SK-N-SH (cell line): ENCODE data around the gene JAG2. TPM values are rescaled to one million over a fixed set of nuclear protein-coding genes. Genes with fewer than 3 reads are reported as not detected.

Source experiments
- CTCF ChIA-PET: fragments of 300-600, 350-600 bp; formaldehyde crosslinking; extraction: SDS; loops from one replicate; lab custom pipeline; 2021; lab: Yijun Ruan, JAX
- POLR2A ChIA-PET: fragments of 350-600 bp; sonication (Branson Sonifier 250); formaldehyde crosslinking; extraction: SDS; loops from one replicate; lab custom pipeline; 2020; ENCODE audit warnings: antibody characterized with exemption, inconsistent platforms; lab: Yijun Ruan, JAX
- DNase-seq: peaks from one replicate; pipeline ENCODE4 v3.0.0; 2012
- H2AFZ ChIP-seq: fragments of 200-600 bp; sonication (generic); 2 replicates; pipeline ENCODE4 v1.8.1; 2016; ENCODE audit warnings: antibody characterized with exemption, mild to moderate bottlenecking, low read depth
- H3F3A ChIP-seq: fragments of 200-600 bp; sonication (generic); replicated peaks from 2 replicates; pipeline ENCODE3; 2016; ENCODE audit warnings: antibody characterized with exemption, mild to moderate bottlenecking; ENCODE audit not compliant: insufficient read depth
- H3K27ac ChIP-seq, 2 experiments: fragments of 200-500 bp in 1 of 2; fragments of 200-600 bp in 1 of 2; sonication (Bioruptor generic) in 1 of 2; sonication (generic), shearing (Covaris generic) in 1 of 2; 2 replicates each; pipeline versions ENCODE4 v1.5.1 to v1.6.1; 2014 to 2016; ENCODE audit warnings: low read depth in 2 of 2, inconsistent platforms in 1 of 2, low read length in 1 of 2, mild to moderate bottlenecking in 1 of 2, mixed read lengths in 1 of 2
- H3K27me3 ChIP-seq: fragments of 200-600 bp; sonication (generic), shearing (Covaris generic); 2 replicates; pipeline ENCODE4 v1.6.1; 2016; ENCODE audit warnings: mixed run types; ENCODE audit not compliant: insufficient read depth
- H3K36me3 ChIP-seq, 2 experiments: fragments of 200-500 bp in 1 of 2; fragments of 200-600 bp in 1 of 2; sonication (Bioruptor generic) in 1 of 2; sonication (generic) in 1 of 2; replicated peaks in 1 of 2; 2 replicates each; pipeline versions ENCODE3 to v1.5.1; 2014 to 2016; ENCODE audit warnings: low read length in 1 of 2, mild to moderate bottlenecking in 1 of 2; ENCODE audit not compliant: insufficient read depth in 2 of 2, control insufficient read depth in 1 of 2
- H3K4me1 ChIP-seq, 2 experiments: fragments of 200-500 bp in 1 of 2; fragments of 200-600 bp in 1 of 2; sonication (Bioruptor generic) in 1 of 2; sonication (generic), shearing (Covaris generic) in 1 of 2; 2 replicates each; pipeline versions ENCODE4 v1.5.1 to v1.6.1; 2014 to 2016; ENCODE audit warnings: low read depth in 1 of 2, low read length in 1 of 2, mixed run types in 1 of 2; ENCODE audit not compliant: insufficient read depth in 2 of 2, control insufficient read depth in 1 of 2
- H3K4me2 ChIP-seq: fragments of 200-600 bp; sonication (generic), shearing (Covaris generic); 2 replicates; pipeline ENCODE4 v1.6.1; 2017; ENCODE audit warnings: mixed run types
- H3K4me3 ChIP-seq, 2 experiments: fragments of 200-500 bp in 1 of 2; fragments of 200-600 bp in 1 of 2; sonication (Bioruptor generic) in 1 of 2; sonication (generic), shearing (Covaris generic) in 1 of 2; 2 replicates each; pipeline versions ENCODE4 v1.5.1 to v1.8.1; 2014 to 2016; ENCODE audit warnings: low read depth in 2 of 2, inconsistent platforms in 1 of 2, low read length in 1 of 2, mild to moderate bottlenecking in 1 of 2, mixed read lengths in 1 of 2, moderate library complexity in 1 of 2
- H3K79me2 ChIP-seq: fragments of 200-600 bp; sonication (generic); 2 replicates; pipeline ENCODE4 v1.8.1; 2017; ENCODE audit warnings: mild to moderate bottlenecking; ENCODE audit not compliant: insufficient read depth
- H3K9ac ChIP-seq: fragments of 200-600 bp; sonication (generic); 2 replicates; pipeline ENCODE4 v1.6.1; 2017; ENCODE audit warnings: mixed run types
- H3K9me2 ChIP-seq: fragments of 200-600 bp; sonication (generic); 2 replicates; pipeline ENCODE4 v1.6.1; 2017; ENCODE audit warnings: mixed run types
- H3K9me3 ChIP-seq: fragments of 200-600 bp; sonication (generic); 2 replicates; pipeline ENCODE4 v1.6.1; 2017; ENCODE audit warnings: mixed run types, mild to moderate bottlenecking, moderate library complexity
- H4K20me1 ChIP-seq: fragments of 200-600 bp; sonication (generic); 2 replicates; pipeline ENCODE4 v1.6.1; 2017; ENCODE audit warnings: mild to moderate bottlenecking, mixed run types; ENCODE audit not compliant: insufficient read depth
- EP300 ChIP-seq, 2 experiments: IDR thresholded peaks; 2 replicates each; pipeline versions ENCODE4 v1.4.0 to v1.6.1; 2012; ENCODE audit warnings: borderline replicate concordance in 1 of 2, low read depth in 1 of 2, low read length in 1 of 2
- FOSL2 ChIP-seq: IDR thresholded peaks from 2 replicates; pipeline ENCODE4 v1.4.0; 2012; ENCODE audit warnings: low read depth, mild to moderate bottlenecking, moderate library complexity, borderline replicate concordance
- GABPA ChIP-seq: IDR thresholded peaks from 2 replicates; pipeline ENCODE4 v1.4.0; 2012; ENCODE audit warnings: low read depth, mild to moderate bottlenecking
- JUND ChIP-seq: IDR thresholded peaks from 2 replicates; pipeline ENCODE4 v1.4.0; 2012
- POLR2AphosphoS5 ChIP-seq: IDR thresholded peaks from 2 replicates; pipeline ENCODE4 v1.6.1; 2012; ENCODE audit warnings: low read depth, low read length
- RFX5 ChIP-seq: IDR thresholded peaks from 2 replicates; pipeline ENCODE4 v1.6.1; 2012; ENCODE audit warnings: mild to moderate bottlenecking, improper control_type of control experiment, low read length
- RXRA ChIP-seq: IDR thresholded peaks from 2 replicates; pipeline ENCODE4 v1.4.0; 2012; ENCODE audit warnings: low read depth, mild to moderate bottlenecking, borderline replicate concordance
- SMC3 ChIP-seq: IDR thresholded peaks from 2 replicates; pipeline ENCODE4 v1.6.1; 2012; ENCODE audit warnings: low read depth, low read length, improper control_type of control experiment
- YY1 ChIP-seq: IDR thresholded peaks from 2 replicates; pipeline ENCODE4 v1.4.0; 2012; ENCODE audit warnings: low read depth, mild to moderate bottlenecking
- WGBS: methylation state at CpG from one replicate; pipeline ENCODE4 v1.1.6; 2017; ENCODE audit warnings: low lambda C conversion rate; 5-methylcytosine and 5-hydroxymethylcytosine counted together
- polyA plus RNA-seq, 3 experiments: library from polyadenylated mRNA; depleted of rRNA; stranded (reverse); fragments of >200 nt; gene quantifications; 2 replicates each; pipeline ENCODE4 v1.2.3, GENCODE V29; 2012
- TF ChIP-seq, protein P1 (sequence below): IDR thresholded peaks from 2 replicates; pipeline ENCODE4 v1.6.1; 2012; ENCODE audit warnings: mild to moderate bottlenecking, low read depth, low read length, moderate library complexity
- TF ChIP-seq, protein P2 (sequence below): fragments of 200-600 bp; sonication (generic); IDR thresholded peaks from 2 replicates; pipeline ENCODE4 v1.6.1; 2017; ENCODE audit warnings: antibody characterized with exemption, mild to moderate bottlenecking, moderate library complexity
- TF ChIP-seq, protein P3 (sequence below): IDR thresholded peaks from 2 replicates; pipeline ENCODE4 v1.4.0; 2012; ENCODE audit warnings: low read depth
- TF ChIP-seq, protein P4 (sequence below): IDR thresholded peaks from 2 replicates; pipeline ENCODE4; 2012

JAG2 gene
- polyA plus RNA-seq, 1 of the 3 experiments (the other 2 are of a cell fraction), result 1.7 TPM

DNA sequence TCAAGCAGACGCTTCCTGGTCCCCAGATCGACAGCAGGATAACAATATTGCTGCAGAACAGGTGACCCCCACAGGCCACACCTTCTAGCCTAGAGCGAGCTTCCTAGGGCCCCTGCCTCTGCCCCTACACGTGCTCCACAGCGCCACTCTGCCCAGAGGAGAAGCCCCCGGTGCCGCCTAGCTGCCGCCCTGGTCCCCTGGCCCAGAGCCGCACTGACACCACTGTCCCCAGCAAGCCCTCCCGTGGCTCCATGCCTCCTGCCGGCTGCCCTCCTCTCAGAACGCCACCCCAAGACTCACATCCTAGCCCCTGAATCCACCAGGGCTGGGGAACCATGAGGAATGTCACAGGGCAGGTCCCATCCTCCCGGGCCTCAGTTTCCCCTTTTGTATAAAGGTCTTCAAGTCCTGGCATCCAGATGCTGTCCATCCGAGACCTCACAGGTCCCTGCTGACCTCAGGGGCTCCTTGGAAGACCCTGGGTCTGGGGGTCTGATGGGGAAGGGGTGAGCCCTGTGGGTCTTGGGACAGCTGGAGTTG, 31.0 kb downstream of the JAG2 start:
- Histone ChIP-seq H3K27me3 (no peaks in the 10 kb centered on the region), H3K9ac (no peak overlapping the region), H3K9me2 (no peaks in the 10 kb centered on the region)
- TF ChIP-seq, protein P1, sequence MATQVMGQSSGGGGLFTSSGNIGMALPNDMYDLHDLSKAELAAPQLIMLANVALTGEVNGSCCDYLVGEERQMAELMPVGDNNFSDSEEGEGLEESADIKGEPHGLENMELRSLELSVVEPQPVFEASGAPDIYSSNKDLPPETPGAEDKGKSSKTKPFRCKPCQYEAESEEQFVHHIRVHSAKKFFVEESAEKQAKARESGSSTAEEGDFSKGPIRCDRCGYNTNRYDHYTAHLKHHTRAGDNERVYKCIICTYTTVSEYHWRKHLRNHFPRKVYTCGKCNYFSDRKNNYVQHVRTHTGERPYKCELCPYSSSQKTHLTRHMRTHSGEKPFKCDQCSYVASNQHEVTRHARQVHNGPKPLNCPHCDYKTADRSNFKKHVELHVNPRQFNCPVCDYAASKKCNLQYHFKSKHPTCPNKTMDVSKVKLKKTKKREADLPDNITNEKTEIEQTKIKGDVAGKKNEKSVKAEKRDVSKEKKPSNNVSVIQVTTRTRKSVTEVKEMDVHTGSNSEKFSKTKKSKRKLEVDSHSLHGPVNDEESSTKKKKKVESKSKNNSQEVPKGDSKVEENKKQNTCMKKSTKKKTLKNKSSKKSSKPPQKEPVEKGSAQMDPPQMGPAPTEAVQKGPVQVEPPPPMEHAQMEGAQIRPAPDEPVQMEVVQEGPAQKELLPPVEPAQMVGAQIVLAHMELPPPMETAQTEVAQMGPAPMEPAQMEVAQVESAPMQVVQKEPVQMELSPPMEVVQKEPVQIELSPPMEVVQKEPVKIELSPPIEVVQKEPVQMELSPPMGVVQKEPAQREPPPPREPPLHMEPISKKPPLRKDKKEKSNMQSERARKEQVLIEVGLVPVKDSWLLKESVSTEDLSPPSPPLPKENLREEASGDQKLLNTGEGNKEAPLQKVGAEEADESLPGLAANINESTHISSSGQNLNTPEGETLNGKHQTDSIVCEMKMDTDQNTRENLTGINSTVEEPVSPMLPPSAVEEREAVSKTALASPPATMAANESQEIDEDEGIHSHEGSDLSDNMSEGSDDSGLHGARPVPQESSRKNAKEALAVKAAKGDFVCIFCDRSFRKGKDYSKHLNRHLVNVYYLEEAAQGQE, result no peak
- TF ChIP-seq, protein P2, sequence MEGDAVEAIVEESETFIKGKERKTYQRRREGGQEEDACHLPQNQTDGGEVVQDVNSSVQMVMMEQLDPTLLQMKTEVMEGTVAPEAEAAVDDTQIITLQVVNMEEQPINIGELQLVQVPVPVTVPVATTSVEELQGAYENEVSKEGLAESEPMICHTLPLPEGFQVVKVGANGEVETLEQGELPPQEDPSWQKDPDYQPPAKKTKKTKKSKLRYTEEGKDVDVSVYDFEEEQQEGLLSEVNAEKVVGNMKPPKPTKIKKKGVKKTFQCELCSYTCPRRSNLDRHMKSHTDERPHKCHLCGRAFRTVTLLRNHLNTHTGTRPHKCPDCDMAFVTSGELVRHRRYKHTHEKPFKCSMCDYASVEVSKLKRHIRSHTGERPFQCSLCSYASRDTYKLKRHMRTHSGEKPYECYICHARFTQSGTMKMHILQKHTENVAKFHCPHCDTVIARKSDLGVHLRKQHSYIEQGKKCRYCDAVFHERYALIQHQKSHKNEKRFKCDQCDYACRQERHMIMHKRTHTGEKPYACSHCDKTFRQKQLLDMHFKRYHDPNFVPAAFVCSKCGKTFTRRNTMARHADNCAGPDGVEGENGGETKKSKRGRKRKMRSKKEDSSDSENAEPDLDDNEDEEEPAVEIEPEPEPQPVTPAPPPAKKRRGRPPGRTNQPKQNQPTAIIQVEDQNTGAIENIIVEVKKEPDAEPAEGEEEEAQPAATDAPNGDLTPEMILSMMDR, result no peak
- TF ChIP-seq JUND (no peak), SMC3 (no peak), POLR2AphosphoS5 (no peak)
- TF ChIP-seq, protein P3, sequence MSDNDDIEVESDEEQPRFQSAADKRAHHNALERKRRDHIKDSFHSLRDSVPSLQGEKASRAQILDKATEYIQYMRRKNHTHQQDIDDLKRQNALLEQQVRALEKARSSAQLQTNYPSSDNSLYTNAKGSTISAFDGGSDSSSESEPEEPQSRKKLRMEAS, result no peak
- TF ChIP-seq, all 33 proteins: peak for 0
- no peak for DNase-seq
- POLR2A ChIA-PET, result no interaction called here
- H3K36me3 ChIP-seq, result no peaks in the 10 kb centered on the region
- CTCF ChIA-PET, result no interaction called here
- no peak overlapping the region for H2AFZ ChIP-seq
- H3K27ac ChIP-seq, result no peak overlapping the region
- no peak overlapping the region for H3K4me3 ChIP-seq
- 70% methylated on average over 5 of the region's 14 CpGs for WGBS
- no peak overlapping the region for H3K4me2 ChIP-seq
- no peaks in the 10 kb centered on the region for H3F3A ChIP-seq
- H3K79me2 ChIP-seq, result no peaks in the 10 kb centered on the region
- no peaks in the 10 kb centered on the region for H4K20me1 ChIP-seq
- no peaks in the 10 kb centered on the region for H3K4me1 ChIP-seq
- H3K9me3 ChIP-seq, result no peaks in the 10 kb centered on the region

DNA sequence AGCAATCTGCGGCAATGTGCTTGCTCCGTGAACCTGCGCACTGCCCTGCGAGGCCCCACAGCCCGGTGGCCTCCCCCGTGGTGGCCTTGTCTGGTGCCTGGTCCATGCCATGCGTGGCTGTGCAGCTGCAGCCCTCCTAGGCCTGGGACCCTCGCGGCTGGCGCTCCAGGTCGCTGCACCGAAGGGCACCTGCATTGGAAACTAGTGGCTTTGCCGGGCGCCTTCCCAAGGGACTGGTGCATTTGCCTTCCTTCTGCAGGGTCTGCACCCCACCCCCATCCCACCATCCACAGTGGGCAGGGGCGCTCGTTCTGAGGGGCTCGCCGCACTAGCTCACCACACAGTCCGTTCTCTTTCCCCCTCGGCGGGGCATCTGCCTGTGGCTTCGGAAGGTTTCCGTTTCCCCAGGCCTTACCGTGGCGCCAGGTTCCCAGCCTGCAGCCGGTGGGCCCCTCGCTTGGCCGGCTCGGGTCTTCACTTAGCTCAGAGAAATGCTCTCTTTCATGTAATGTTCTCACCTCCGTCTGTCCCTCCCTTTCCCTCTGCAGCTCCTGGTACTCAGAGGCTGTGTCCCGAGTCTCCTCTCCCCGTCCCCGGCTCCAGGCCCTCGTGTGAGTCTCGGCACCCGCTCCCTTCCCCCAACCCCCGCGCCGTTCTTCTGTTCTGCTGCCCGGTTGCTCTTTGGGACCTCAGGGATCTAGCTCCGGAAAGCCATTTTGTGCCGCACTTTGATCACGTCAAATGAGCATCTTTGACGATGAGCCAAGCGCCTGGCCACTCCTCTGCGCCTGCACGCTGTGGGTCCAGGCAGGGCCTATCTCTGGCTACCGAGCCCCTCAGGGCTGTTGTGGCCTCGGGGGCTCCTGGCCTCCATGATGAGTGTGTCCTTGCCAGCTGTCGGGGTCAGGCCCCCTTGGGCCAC, 31.9 kb downstream of the JAG2 start:
- Histone ChIP-seq H3K4me3 (no peak overlapping the region), H2AFZ (no peak overlapping the region), H3K9ac (no peak overlapping the region), H3K9me2 (no peaks in the 10 kb centered on the region), H3K4me1 (no peaks in the 10 kb centered on the region), H3K27me3 (no peaks in the 10 kb centered on the region), H3K36me3 (no peaks in the 10 kb centered on the region), H3K4me2 (no peak overlapping the region), H3K79me2 (no peaks in the 10 kb centered on the region), H3K9me3 (no peaks in the 10 kb centered on the region), H4K20me1 (no peaks in the 10 kb centered on the region), H3F3A (no peaks in the 10 kb centered on the region), H3K27ac (no peak overlapping the region)
- no peak for DNase-seq
- POLR2A ChIA-PET, result no interaction called here
- 86% methylated on average over 49 of the region's 50 CpGs for WGBS
- TF ChIP-seq FOSL2, result no peak
- no peak for TF ChIP-seq RXRA
- TF ChIP-seq RFX5, result no peak
- TF ChIP-seq, protein P4, sequence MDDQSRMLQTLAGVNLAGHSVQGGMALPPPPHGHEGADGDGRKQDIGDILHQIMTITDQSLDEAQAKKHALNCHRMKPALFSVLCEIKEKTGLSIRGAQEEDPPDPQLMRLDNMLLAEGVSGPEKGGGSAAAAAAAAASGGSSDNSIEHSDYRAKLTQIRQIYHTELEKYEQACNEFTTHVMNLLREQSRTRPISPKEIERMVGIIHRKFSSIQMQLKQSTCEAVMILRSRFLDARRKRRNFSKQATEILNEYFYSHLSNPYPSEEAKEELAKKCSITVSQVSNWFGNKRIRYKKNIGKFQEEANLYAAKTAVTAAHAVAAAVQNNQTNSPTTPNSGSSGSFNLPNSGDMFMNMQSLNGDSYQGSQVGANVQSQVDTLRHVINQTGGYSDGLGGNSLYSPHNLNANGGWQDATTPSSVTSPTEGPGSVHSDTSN, result no peak
- TF ChIP-seq POLR2AphosphoS5, result no peak
- TF ChIP-seq EP300 (IDR thresholded peaks at IDR 0.05; ENCODE audit: borderline replicate concordance in 1 of 2, low read depth in 1 of 2, low read length in 1 of 2), result no peak
- TF ChIP-seq YY1, result no peak
- no peak for TF ChIP-seq GABPA
- CTCF ChIA-PET, result no interaction called here
